GM12801 (cell line): ENCODE results near the gene GOLGA8N.
"Not testable (repeated sequence)": the region's sequence is repeated elsewhere in the genome, so short reads cannot be mapped to it uniquely, and the experiment has no call there.

ENCODE experiments used
- CTCF ChIP-seq: IDR thresholded peaks from one replicate; pipeline ENCODE4 v1.5.1; 2011; ENCODE audit warnings: control low read depth; ENCODE audit not compliant: insufficient read length; ENCODE audit errors: extremely low read depth

Gene GOLGA8N

GRCh38 chr15:32593151-32593550 is at the start of gene GOLGA8N:
Gene GOLGA8N (plus strand): TSS chr15:32593456.
- TF ChIP-seq CTCF, result not testable (repeated sequence)

GRCh38 chr15:32615051-32615870 is 22.0 kb downstream of the GOLGA8N start, which contains the start of gene ARHGAP11A:
Gene ARHGAP11A (plus strand): TSS chr15:32615504. CDS start chr15:32616212, 708 bp downstream.
- not testable (repeated sequence) for TF ChIP-seq CTCF

GRCh38 chr15:32636410-32636809 is 43.2 kb downstream of the GOLGA8N start:
- TF ChIP-seq CTCF, result no peak

- TF ChIP-seq CTCF, result no peak
Observed at GRCh38 chr15:32636908-32637567, 43.8 kb downstream of the GOLGA8N start.

GRCh38 chr15:32637704-32638103 is 44.4 kb downstream of the GOLGA8N start:
- TF ChIP-seq CTCF, result no peak

GRCh38 chr15:32641517-32642059 is 48.3 kb downstream of the GOLGA8N start, which contains the start of gene SCG5:
Gene SCG5 (plus strand): TSS chr15:32641710. CDS start chr15:32643593, 1,883 bp downstream.
- TF ChIP-seq CTCF, result no peak
